OCI-LY3 (cell line): ENCODE measurements around the gene BCAT1.
"Not testable (repeated sequence)": the region's sequence is repeated elsewhere in the genome, so short reads cannot be mapped to it uniquely, and the experiment has no call there.

Source experiments
- H2AFZ ChIP-seq: fragments of 200-600, 300-600 bp; shearing (Covaris generic); 2 replicates; pipeline ENCODE4 v1.6.0; 2014; ENCODE audit warnings: antibody characterized with exemption, low read depth, low read length
- H3K27ac ChIP-seq: fragments of 200-600, 300-600 bp; sonication (generic); 2 replicates; pipeline ENCODE4 v1.5.1; 2014; ENCODE audit warnings: mild to moderate bottlenecking, low read length, moderate library complexity, mixed read lengths
- H3K27me3 ChIP-seq: fragments of 200-600, 300-600 bp; sonication (generic); 2 replicates; pipeline ENCODE4 v1.6.1; 2014; ENCODE audit warnings: low read depth, low read length, mixed read lengths
- H3K36me3 ChIP-seq: fragments of 200-600, 300-600 bp; sonication (generic); replicated peaks from 2 replicates; pipeline ENCODE3; 2014; ENCODE audit warnings: low read depth, low read length, mixed read lengths
- H3K4me1 ChIP-seq: fragments of 300-600, 200-600 bp; sonication (generic); 2 replicates; pipeline ENCODE4 v1.6.1; 2014; ENCODE audit warnings: low read length, mixed read lengths
- H3K4me2 ChIP-seq: fragments of 200-600, 300-600 bp; sonication (generic); 2 replicates; pipeline ENCODE4 v1.6.1; 2014; ENCODE audit warnings: low read length, mixed read lengths
- H3K4me3 ChIP-seq: fragments of 300-600, 200-600 bp; sonication (generic); 2 replicates; pipeline ENCODE4 v1.5.1; 2014; ENCODE audit warnings: antibody characterized with exemption, mild to moderate bottlenecking, low read length, moderate library complexity
- H3K79me2 ChIP-seq: fragments of 300-600, 200-600 bp; shearing (Covaris generic); 2 replicates; pipeline ENCODE4 v1.6.1; 2014; ENCODE audit warnings: mild to moderate bottlenecking, low read length, mixed read lengths
- H3K9ac ChIP-seq: fragments of 300-600, 200-600 bp; shearing (Covaris generic); 2 replicates; pipeline ENCODE4 v1.6.0; 2014; ENCODE audit warnings: mild to moderate bottlenecking, low read length, moderate library complexity
- H3K9me3 ChIP-seq: fragments of 200-600, 300-600 bp; shearing (Covaris generic); 2 replicates; pipeline ENCODE4 v1.6.1; 2014; ENCODE audit warnings: low read length, mixed read lengths; ENCODE audit not compliant: insufficient read depth
- H4K20me1 ChIP-seq: fragments of 200-600, 300-600 bp; sonication (generic); 2 replicates; pipeline ENCODE4 v1.6.1; 2016; ENCODE audit warnings: low read length, mixed read lengths; ENCODE audit not compliant: insufficient read depth
- CTCF ChIP-seq: fragments of 200-600, 300-600 bp; sonication (generic); IDR thresholded peaks from 2 replicates; pipeline ENCODE4 v1.5.1; 2014; ENCODE audit warnings: antibody characterized with exemption, low read length, low read depth
- EZH2phosphoT487 ChIP-seq: fragments of 200-600 bp; shearing (Covaris generic); IDR thresholded peaks from 2 replicates; pipeline ENCODE4 v1.6.1; 2018; ENCODE audit warnings: antibody characterized with exemption, mixed run types, low read depth

Gene BCAT1

GRCh38 chr12:24875014-24875413 is 73.9 kb downstream of the BCAT1 start:
- H3K79me2 ChIP-seq: no peaks in the 10 kb centered on the region
- no peak overlapping the region for H3K27ac ChIP-seq
- H3K9me3 ChIP-seq: no peaks in the 10 kb centered on the region
- no peak overlapping the region for H3K4me3 ChIP-seq
- H4K20me1 ChIP-seq: no peaks in the 10 kb centered on the region
- H3K4me2 ChIP-seq: no peak overlapping the region
- peaks cover 48% of the 10 kb centered on the region for H3K36me3 ChIP-seq
- no peak overlapping the region for H2AFZ ChIP-seq
- TF ChIP-seq EZH2phosphoT487 (no peak), CTCF (no peak)
- no peak overlapping the region for H3K9ac ChIP-seq
- H3K4me1 ChIP-seq: peaks cover 23% of the 10 kb centered on the region
- no peaks in the 10 kb centered on the region for H3K27me3 ChIP-seq

GRCh38 chr12:24872211-24872610 is 76.7 kb downstream of the BCAT1 start:
- Histone ChIP-seq H3K4me3 (no peak overlapping the region), H3K27ac (no peak overlapping the region), H4K20me1 (no peaks in the 10 kb centered on the region), H2AFZ (no peak overlapping the region), H3K79me2 (no peaks in the 10 kb centered on the region), H3K9ac (no peak overlapping the region), H3K4me1 (peaks cover 11% of the 10 kb centered on the region; the same call in 1 of the 2 replicates), H3K4me2 (no peak overlapping the region), H3K27me3 (no peaks in the 10 kb centered on the region), H3K9me3 (no peaks in the 10 kb centered on the region), H3K36me3 (peaks cover 46% of the 10 kb centered on the region)
- TF ChIP-seq EZH2phosphoT487 (no peak), CTCF (no peak)

- H3K27me3 ChIP-seq, H3K27ac ChIP-seq, H3K4me3 ChIP-seq, H2AFZ ChIP-seq, H3K9me3 ChIP-seq, H3K4me2 ChIP-seq, H3K9ac ChIP-seq, H3K79me2 ChIP-seq, H4K20me1 ChIP-seq: not testable (repeated sequence)
- Histone ChIP-seq H3K4me1 (peaks cover 28% of the 10 kb centered on the region), H3K36me3 (peaks cover 64% of the 10 kb centered on the region)
Observed at GRCh38 chr12:24866139-24866538, 82.8 kb downstream of the BCAT1 start.

- Histone ChIP-seq H3K4me1 (peaks cover 19% of the 10 kb centered on the region), H3K27ac (no peak overlapping the region), H3K9ac (no peak overlapping the region), H3K27me3 (no peaks in the 10 kb centered on the region), H3K4me3 (no peak overlapping the region), H3K9me3 (no peaks in the 10 kb centered on the region), H2AFZ (no peak overlapping the region), H4K20me1 (no peaks in the 10 kb centered on the region), H3K79me2 (0 out of 2 replicates have a peak, but pooled peaks cover 3% of the 10 kb centered on the region), H3K4me2 (no peak overlapping the region), H3K36me3 (peaks cover 66% of the 10 kb centered on the region)
- no peak for TF ChIP-seq EZH2phosphoT487
- TF ChIP-seq CTCF: no peak
Observed at GRCh38 chr12:24864796-24865125, 84.1 kb downstream of the BCAT1 start.
